ENCODE results near the gene MYO19. TPM values are rescaled to one million over a fixed set of nuclear protein-coding genes. Genes with fewer than 3 reads are reported as not detected.

MYO19 gene
- total RNA-seq, 1 donor from 2014 or later, result 38.9 TPM

GRCh38 chr17:36575028-36575427 lies 40.4 kb upstream of the MYO19 start:
- Histone ChIP-seq H3K4me3 (no peak overlapping the region), H3K36me3 (peaks cover 88% of the 10 kb centered on the region), H3K27ac (no peak overlapping the region), H3K4me1 (no peaks in the 10 kb centered on the region), H3K27me3 (ENCODE audit: low read depth) (no peaks in the 10 kb centered on the region), H3K9me3 (no peaks in the 10 kb centered on the region)
- no peak for DNase-seq
- no peak for ATAC-seq
- intact Hi-C loops (cut with DNase I), result no loop called here
- TF ChIP-seq CTCF (IDR thresholded peaks at IDR 0.05), result no peak

GRCh38 chr17:36566081-36566480 lies 31.4 kb upstream of the MYO19 start:
- H3K4me3 ChIP-seq, result no peak overlapping the region
- no peaks in the 10 kb centered on the region for H3K4me1 ChIP-seq
- intact Hi-C loops (cut with DNase I), result no loop called here
- no peak for ATAC-seq
- no peaks in the 10 kb centered on the region for H3K27me3 ChIP-seq (ENCODE audit: low read depth)
- no peak for TF ChIP-seq CTCF (IDR thresholded peaks at IDR 0.05)
- H3K27ac ChIP-seq, result no peak overlapping the region
- no peak for DNase-seq
- H3K9me3 ChIP-seq, result no peaks in the 10 kb centered on the region
- H3K36me3 ChIP-seq, result peaks cover 99% of the 10 kb centered on the region

- TF ChIP-seq CTCF (IDR thresholded peaks at IDR 0.05), result no peak
- peaks cover 39% of the 10 kb centered on the region for H3K36me3 ChIP-seq
- H3K27me3 ChIP-seq (ENCODE audit: low read depth), result no peaks in the 10 kb centered on the region
- no peak overlapping the region for H3K4me3 ChIP-seq
- no peak overlapping the region for H3K27ac ChIP-seq
- ATAC-seq (no peak), DNase-seq (no peak)
- no peaks in the 10 kb centered on the region for H3K9me3 ChIP-seq
- intact Hi-C loops (cut with DNase I), result no loop called here
- H3K4me1 ChIP-seq, result peaks cover 56% of the 10 kb centered on the region
Observed at GRCh38 chr17:36553459-36553858, 18.8 kb upstream of the MYO19 start.

- Histone ChIP-seq H3K27ac (no peak overlapping the region), H3K27me3 (ENCODE audit: low read depth) (no peaks in the 10 kb centered on the region), H3K4me1 (peaks cover 83% of the 10 kb centered on the region), H3K4me3 (no peak overlapping the region), H3K9me3 (no peaks in the 10 kb centered on the region), H3K36me3 (peaks cover 11% of the 10 kb centered on the region)
- DNase-seq, result no peak
- intact Hi-C loops (cut with DNase I), result no loop called here
- TF ChIP-seq CTCF (IDR thresholded peaks at IDR 0.05), result no peak
- ATAC-seq, result no peak
Observed at GRCh38 chr17:36550491-36551417, 16.1 kb upstream of the MYO19 start.

- ATAC-seq, result no peak
- H3K9me3 ChIP-seq, result no peaks in the 10 kb centered on the region
- intact Hi-C loops (cut with DNase I), result no loop called here
- no peak for DNase-seq
- no peaks in the 10 kb centered on the region for H3K27me3 ChIP-seq (ENCODE audit: low read depth)
- no peak for TF ChIP-seq CTCF (IDR thresholded peaks at IDR 0.05)
- H3K36me3 ChIP-seq, result no peaks in the 10 kb centered on the region
- H3K4me3 ChIP-seq, result no peak overlapping the region
- peaks cover 74% of the 10 kb centered on the region for H3K4me1 ChIP-seq
- no peak overlapping the region for H3K27ac ChIP-seq
Observed at GRCh38 chr17:36547776-36548175, 13.1 kb upstream of the MYO19 start.
